SHP77 treated with DMSO at 0.1 percent for 48 hours (cell line): ENCODE data around the gene ABHD12.
A peak's percentile ranks its signal among the peaks of the same experiment; 100 is the strongest.
"Not testable (repeated sequence)": the region's sequence is repeated elsewhere in the genome, so short reads cannot be mapped to it uniquely, and the experiment has no call there.

Experiments
- DNase-seq: peaks from one replicate; lab custom pipeline; 2025; lab: John Stamatoyannopoulos, UW

ABHD12 gene

GRCh38 chr20:25277051-25277801, 113.4 kb downstream of the ABHD12 start:
- DNase-seq, result no peak

- no peak for DNase-seq
Observed at GRCh38 chr20:25276533-25277050, 114.0 kb downstream of the ABHD12 start.

- DNase-seq, result no peak
Observed at GRCh38 chr20:25275813-25276532, 114.7 kb downstream of the ABHD12 start.

- no peak for DNase-seq
Observed at GRCh38 chr20:25274891-25275812, 115.5 kb downstream of the ABHD12 start.

GRCh38 chr20:25274481-25274880, 116.2 kb downstream of the ABHD12 start:
- no peak for DNase-seq

GRCh38 chr20:25273541-25274358, 116.9 kb downstream of the ABHD12 start:
- DNase-seq, result no peak

GRCh38 chr20:25273046-25273445, 117.6 kb downstream of the ABHD12 start:
- DNase-seq, result no peak

- no peak for DNase-seq
Observed at GRCh38 chr20:25272223-25273000, 118.2 kb downstream of the ABHD12 start.

- DNase-seq, result no peak
Observed at GRCh38 chr20:25271486-25272222, 119.0 kb downstream of the ABHD12 start.

- peak; percentile 90 for DNase-seq
Observed at GRCh38 chr20:25270829-25271251, 119.8 kb downstream of the ABHD12 start.

GRCh38 chr20:25269833-25270170, 120.8 kb downstream of the ABHD12 start:
- no peak for DNase-seq

- DNase-seq, result no peak
Observed at GRCh38 chr20:25269057-25269832, 121.4 kb downstream of the ABHD12 start.

- not testable (repeated sequence) for DNase-seq
Observed at GRCh38 chr20:25260770-25261437, 129.7 kb downstream of the ABHD12 start.

GRCh38 chr20:25259788-25260254, 130.8 kb downstream of the ABHD12 start:
- no peak for DNase-seq

GRCh38 chr20:25259358-25259757, 131.3 kb downstream of the ABHD12 start:
- DNase-seq, result no peak

GRCh38 chr20:25258828-25259227, 131.8 kb downstream of the ABHD12 start:
- DNase-seq, result no peak

- no peak for DNase-seq
Observed at GRCh38 chr20:25258476-25258805, 132.2 kb downstream of the ABHD12 start.

- DNase-seq, result no peak
Observed at GRCh38 chr20:25257756-25258475, 132.7 kb downstream of the ABHD12 start.
